ENCODE results near the gene GAREM1.

GAREM1 gene

GRCh38 chr18:32425466-32425865, 45.2 kb downstream of the GAREM1 start:
- DNase-seq (ENCODE audit: low read depth), result no peak

DNA sequence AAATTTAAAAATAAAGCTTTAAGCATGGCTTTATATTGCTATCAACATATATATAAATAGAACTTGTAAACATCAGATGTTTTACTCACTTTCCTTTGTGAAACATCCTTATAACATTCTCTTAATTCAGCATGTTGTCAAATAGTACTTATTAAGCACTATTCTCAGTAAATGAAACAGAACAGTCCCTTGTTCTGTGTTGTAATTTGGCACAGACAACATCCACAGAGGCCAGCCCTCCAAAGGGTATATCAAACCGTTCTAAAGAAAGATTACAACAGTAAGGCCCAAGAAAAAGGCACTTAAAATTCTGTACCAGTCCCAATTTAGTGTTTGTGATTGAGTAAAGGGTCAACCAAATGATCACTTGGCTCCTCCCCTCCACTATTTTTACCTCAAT, 46.0 kb downstream of the GAREM1 start:
- DNase-seq (ENCODE audit: low read depth), result no peak

DNA sequence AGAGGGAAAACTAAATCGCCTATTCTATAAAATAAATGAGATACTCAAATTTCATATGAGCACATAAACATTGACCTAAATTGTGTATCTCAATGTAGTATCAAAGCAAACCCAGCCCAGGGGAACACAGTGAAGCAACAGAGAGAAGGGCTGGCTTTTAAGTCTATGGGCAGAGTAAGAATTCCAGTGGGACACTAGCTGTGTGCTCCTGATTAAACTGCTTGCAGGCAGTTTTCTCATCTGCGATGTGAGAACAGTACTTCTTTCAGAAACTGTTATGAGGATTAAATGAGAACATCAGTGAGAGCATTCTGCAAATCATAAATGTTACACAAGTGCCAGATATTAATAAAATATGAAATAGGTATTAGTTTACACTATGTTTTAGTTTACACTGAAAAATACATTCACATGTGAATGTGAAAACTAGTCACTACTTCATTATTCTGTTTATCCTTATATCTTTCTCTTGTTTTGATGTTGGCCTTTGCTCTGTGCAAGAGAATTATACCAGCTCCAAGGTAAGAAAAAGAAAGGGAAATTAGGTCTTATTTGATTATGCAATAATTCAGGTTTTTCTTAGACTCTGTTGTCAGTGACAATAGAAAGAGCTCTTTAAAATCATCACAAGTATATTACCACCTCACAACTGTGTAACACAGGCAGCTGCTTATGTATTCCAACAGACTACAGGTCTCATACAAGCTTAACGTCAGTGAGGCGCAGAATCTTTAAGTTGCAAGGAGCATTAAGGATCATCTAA, 47.5 kb downstream of the GAREM1 start:
- no peak for DNase-seq (ENCODE audit: low read depth)

DNA sequence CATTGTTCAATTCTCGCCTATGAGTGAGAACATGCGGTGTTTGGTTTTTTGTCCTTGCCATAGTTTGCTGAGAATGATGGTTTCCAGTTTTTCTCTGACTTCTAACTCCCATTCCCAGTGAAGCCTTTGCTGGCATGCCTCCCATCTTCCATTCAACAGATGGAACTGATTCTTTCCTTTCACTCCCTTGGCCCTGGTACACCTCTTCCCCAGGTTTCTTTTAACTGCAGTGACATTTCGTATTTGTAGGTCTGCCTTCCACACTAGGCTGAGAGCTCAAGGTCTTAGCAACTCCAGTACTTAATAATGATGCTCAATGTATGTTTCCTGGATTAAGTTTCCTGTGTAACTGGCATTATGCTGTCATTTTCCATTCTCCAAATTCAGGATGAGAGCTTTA, 48.5 kb downstream of the GAREM1 start:
- no peak for DNase-seq (ENCODE audit: low read depth)

DNA sequence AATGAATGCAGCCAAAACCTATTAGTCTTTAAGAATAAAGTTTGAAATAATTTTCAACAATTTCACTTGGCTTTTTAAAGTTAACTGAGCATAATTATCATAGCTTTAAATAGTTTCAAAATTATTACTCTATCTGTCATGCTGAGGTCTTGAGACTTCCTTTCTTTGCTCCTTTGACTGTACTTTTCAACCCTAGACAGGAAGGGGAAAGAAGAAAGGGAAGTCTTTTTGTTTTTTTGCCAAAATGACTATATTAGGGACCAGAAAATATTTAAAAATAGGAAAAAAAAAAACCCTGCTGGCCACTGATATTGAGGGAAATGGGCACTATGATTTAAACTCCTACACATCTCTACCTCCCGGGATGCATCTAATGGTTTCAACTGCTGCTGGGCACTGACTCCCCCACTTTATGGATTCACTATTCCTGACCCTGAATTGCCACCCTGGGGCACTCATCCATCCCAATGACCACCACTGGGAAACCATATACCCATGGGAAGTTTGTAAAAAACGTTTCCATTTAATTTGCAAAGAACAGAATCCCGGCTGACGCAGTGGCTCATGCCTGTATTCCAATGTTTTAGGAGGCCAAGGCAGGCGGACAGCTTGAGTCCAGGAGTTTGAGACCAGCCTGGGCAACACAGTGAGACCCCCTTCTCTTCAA, 50.5 kb downstream of the GAREM1 start:
- no peak for DNase-seq (ENCODE audit: low read depth)

- DNase-seq (ENCODE audit: low read depth), result no peak
These were observed 52.5 kb downstream of the GAREM1 start for GRCh38 chr18:32418148-32418547.

- no peak for DNase-seq (ENCODE audit: low read depth)
These were observed 65.1 kb downstream of the GAREM1 start for GRCh38 chr18:32405588-32405987.

GRCh38 chr18:32401621-32402020, 69.1 kb downstream of the GAREM1 start:
- DNase-seq (ENCODE audit: low read depth), result no peak

GRCh38 chr18:32393407-32393806, 77.3 kb downstream of the GAREM1 start:
- no peak for DNase-seq (ENCODE audit: low read depth)

GRCh38 chr18:32391126-32391525, 79.6 kb downstream of the GAREM1 start:
- DNase-seq (ENCODE audit: low read depth), result no peak

- DNase-seq (ENCODE audit: low read depth), result no peak
These were observed 80.8 kb downstream of the GAREM1 start for GRCh38 chr18:32389858-32390257.

DNA sequence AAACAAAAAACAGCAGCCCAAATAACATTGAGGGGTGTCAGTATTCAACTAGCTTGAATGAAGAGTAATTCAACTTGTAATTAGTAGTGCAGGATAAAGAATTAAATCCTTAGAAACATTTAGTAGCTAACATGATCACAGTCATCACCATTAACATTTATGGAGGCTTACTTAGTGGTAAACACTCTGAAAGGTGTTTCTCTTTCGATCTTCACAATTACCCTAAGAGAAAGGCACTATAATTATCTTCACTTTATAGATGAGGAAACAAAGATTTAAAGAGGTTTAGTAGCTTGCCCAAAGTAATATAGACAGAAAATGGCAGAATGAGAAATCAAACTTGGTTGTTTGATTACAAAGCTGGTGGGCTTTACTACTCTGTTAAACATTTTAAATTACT, 81.5 kb downstream of the GAREM1 start:
- no peak for DNase-seq (ENCODE audit: low read depth)

- DNase-seq (ENCODE audit: low read depth), result no peak
These were observed 84.2 kb downstream of the GAREM1 start for GRCh38 chr18:32386471-32386870.

GRCh38 chr18:32383050-32383819, 87.4 kb downstream of the GAREM1 start:
- DNase-seq (ENCODE audit: low read depth), result no peak

DNA sequence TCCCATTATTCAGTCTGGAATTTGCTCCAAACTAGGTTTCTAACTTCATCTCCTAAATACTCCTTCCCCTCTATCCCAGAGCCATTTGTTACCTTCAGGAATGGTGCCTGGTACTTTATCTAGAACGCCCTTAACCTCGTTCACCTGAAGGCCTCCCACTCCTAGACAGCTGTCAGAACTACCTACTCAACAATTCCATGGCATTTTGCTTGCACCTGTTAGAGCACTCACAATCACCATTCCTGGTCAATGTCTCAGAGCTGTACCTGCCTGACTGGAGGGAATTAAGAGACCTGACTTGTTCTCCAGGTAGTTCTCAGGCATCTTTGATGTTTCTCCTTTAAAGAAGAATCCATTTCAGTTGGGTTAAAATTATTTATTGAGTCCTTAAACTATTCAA, 88.9 kb downstream of the GAREM1 start:
- no peak for DNase-seq (ENCODE audit: low read depth)

DNA sequence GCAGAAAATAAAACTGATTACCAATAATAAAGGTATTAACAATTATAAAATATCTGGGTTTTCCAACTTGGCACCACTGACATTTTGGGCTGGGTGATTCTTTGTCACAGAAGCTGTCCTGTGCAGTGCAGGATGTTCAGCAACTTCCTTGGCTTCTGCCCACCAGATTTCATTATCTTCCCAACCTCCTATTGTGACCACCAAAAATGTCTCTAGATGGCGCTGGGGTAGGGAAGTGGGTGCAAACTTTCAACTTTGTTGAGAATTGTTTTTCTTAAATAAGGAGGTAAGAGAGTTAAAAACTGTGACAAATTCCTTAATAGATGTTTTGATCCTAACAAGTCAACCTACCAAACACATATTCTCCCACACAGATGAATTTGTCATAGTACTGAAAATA, 90.1 kb downstream of the GAREM1 start:
- no peak for DNase-seq (ENCODE audit: low read depth)

GRCh38 chr18:32379891-32380290, 90.8 kb downstream of the GAREM1 start:
- DNase-seq (ENCODE audit: low read depth), result no peak

DNA sequence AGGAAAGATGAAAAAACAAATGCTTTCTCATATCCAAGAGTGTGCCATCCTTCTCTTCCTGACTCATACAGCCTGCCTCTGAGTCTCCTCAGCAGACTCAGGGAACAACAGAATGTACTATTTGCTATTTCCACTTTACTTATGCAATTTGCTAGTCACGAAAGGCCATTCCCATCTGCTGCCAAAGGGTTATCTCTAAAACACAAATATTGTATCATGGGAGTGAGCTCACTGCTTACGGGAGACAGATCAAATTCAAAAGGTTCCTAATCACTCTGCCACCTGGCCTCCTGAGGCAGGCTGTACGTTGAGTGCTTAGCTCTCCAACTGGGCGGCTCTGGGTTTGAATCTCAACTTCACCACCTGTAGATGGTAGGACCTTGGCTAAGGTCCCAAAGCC, 92.0 kb downstream of the GAREM1 start:
- no peak for DNase-seq (ENCODE audit: low read depth)

- no peak for DNase-seq (ENCODE audit: low read depth)
These were observed 96.7 kb downstream of the GAREM1 start for GRCh38 chr18:32373995-32374394.

- DNase-seq (ENCODE audit: low read depth), result no peak
These were observed 97.2 kb downstream of the GAREM1 start for GRCh38 chr18:32373505-32373904.

- no peak for DNase-seq (ENCODE audit: low read depth)
These were observed 98.2 kb downstream of the GAREM1 start for GRCh38 chr18:32372381-32373061.

- no peak for DNase-seq (ENCODE audit: low read depth)
These were observed 98.7 kb downstream of the GAREM1 start for GRCh38 chr18:32372047-32372380.

DNA sequence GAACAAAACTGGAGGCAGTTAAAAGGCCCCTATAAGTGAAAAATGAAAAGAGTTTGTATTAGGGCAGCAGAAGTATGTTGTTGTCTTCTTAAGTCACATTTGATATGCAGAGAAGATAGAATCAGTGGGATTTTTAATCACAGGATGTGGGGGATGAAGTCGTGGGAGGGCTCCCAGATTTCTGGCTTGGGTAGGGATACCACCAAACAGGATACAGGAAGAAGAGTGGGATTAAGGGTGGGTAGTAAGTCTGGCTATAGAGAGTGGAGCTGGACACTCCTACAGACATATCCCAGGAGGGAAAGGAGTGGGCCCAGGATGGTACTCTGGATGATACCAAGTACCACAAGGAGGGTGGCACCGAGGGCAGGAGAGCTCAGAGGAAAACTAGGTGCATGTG, 99.3 kb downstream of the GAREM1 start:
- no peak for DNase-seq (ENCODE audit: low read depth)
